HepG2 (cell line): ENCODE measurements around the gene MAN1B1. TPM values are rescaled to one million over a fixed set of nuclear protein-coding genes. Genes with fewer than 3 reads are reported as not detected.
A peak's percentile ranks its signal among the peaks of the same experiment; 100 is the strongest.

ENCODE experiments used
- AGO2 ChIP-seq: fragments of 200-400 bp; formaldehyde crosslinking; optimal IDR thresholded peaks from 2 replicates; pipeline ENCODE3; 2017; ENCODE audit warnings: mild to moderate bottlenecking, low read depth, low read length, moderate library complexity
- ELK4 ChIP-seq: sonication (generic); formaldehyde crosslinking; IDR thresholded peaks from 2 replicates; pipeline ENCODE4 v1.9.0; 2021; ENCODE audit warnings: missing genetic modification reagents, borderline replicate concordance
- GATA4 ChIP-seq: sonication (generic); IDR thresholded peaks from 2 replicates; pipeline ENCODE4 v1.6.1; 2016; ENCODE audit warnings: antibody characterized with exemption, low read depth, borderline replicate concordance
- HES4 ChIP-seq: sonication (generic); formaldehyde crosslinking; IDR thresholded peaks from 2 replicates; pipeline ENCODE4 v1.9.0; 2021; ENCODE audit warnings: mild to moderate bottlenecking, missing genetic modification reagents, borderline replicate concordance
- HIC2 ChIP-seq: sonication (generic); formaldehyde crosslinking; IDR thresholded peaks from 2 replicates; pipeline ENCODE4 v1.9.0; 2022; ENCODE audit warnings: low read depth, missing genetic modification reagents
- KDM5B ChIP-seq: sonication (generic); formaldehyde crosslinking; IDR thresholded peaks from 2 replicates; pipeline ENCODE4 v1.4.0; 2020; ENCODE audit warnings: missing genetic modification reagents, mild to moderate bottlenecking, borderline replicate concordance
- KLF9 ChIP-seq: IDR thresholded peaks from 2 replicates; pipeline ENCODE4 v1.6.1; 2016; ENCODE audit warnings: low read depth
- NBN ChIP-seq: fragments of 450-650 bp; conservative IDR thresholded peaks from 2 replicates; pipeline ENCODE4 v1.6.1; 2017
- SP2 ChIP-seq: sonication (generic); formaldehyde crosslinking; IDR thresholded peaks from 2 replicates; pipeline ENCODE4 v1.5.1; 2020; ENCODE audit warnings: mild to moderate bottlenecking, missing genetic modification reagents
- TCF7L2 ChIP-seq: IDR thresholded peaks from 2 replicates; pipeline ENCODE4 v1.6.1; 2011; ENCODE audit warnings: mild to moderate bottlenecking, low read depth, low read length, moderate library complexity
- TEF ChIP-seq: sonication (generic); formaldehyde crosslinking; IDR thresholded peaks from 2 replicates; pipeline ENCODE4 v1.5.0; 2020; ENCODE audit warnings: missing genetic modification reagents
- ZBTB44 ChIP-seq: sonication (generic); formaldehyde crosslinking; IDR thresholded peaks from 2 replicates; pipeline ENCODE4 v1.4.0; 2020; ENCODE audit warnings: missing genetic modification reagents
- ZNF343 ChIP-seq: sonication (generic); formaldehyde crosslinking; IDR thresholded peaks from 2 replicates; pipeline ENCODE4 v1.4.0; 2020; ENCODE audit warnings: mild to moderate bottlenecking, missing genetic modification reagents
- ZNF501 ChIP-seq: sonication (generic); formaldehyde crosslinking; IDR thresholded peaks from 2 replicates; pipeline ENCODE4 v1.5.1; 2020; ENCODE audit warnings: mild to moderate bottlenecking, moderate library complexity, missing genetic modification reagents
- ZNF687 ChIP-seq: sonication (generic); formaldehyde crosslinking; IDR thresholded peaks from 2 replicates; pipeline ENCODE4 v1.5.1; 2020; ENCODE audit warnings: mild to moderate bottlenecking, missing genetic modification reagents, moderate library complexity
- ZNF691 ChIP-seq: sonication (generic); formaldehyde crosslinking; IDR thresholded peaks from 2 replicates; pipeline ENCODE4 v1.4.0; 2020; ENCODE audit warnings: missing genetic modification reagents, low read depth, mild to moderate bottlenecking, borderline replicate concordance
- ZNF720 ChIP-seq: sonication (generic); formaldehyde crosslinking; IDR thresholded peaks from 2 replicates; pipeline ENCODE4 v1.4.0; 2020; ENCODE audit warnings: missing genetic modification reagents
- polyA plus RNA-seq, 8 experiments: library from polyadenylated mRNA; depleted of rRNA in 3 of 8; stranded (reverse) in 7 of 8; unstranded in 1 of 8; fragments of >200 nt; fragmentation: Illumina TruSeq in 4 of 8; extraction: Trizol in 4 of 8; gene quantifications; 2 replicates each; pipeline versions ENCODE4 v1.2.1 to v1.2.3, GENCODE V29; 2011 to 2016; ENCODE audit warnings: low read depth in 4 of 8, missing spikeins in 1 of 8, mixed read lengths in 1 of 8; ENCODE audit not compliant: insufficient read depth in 1 of 8
- total RNA-seq, 5 experiments: library from RNA; depleted of rRNA; stranded (reverse); fragments of >200 nt; fragmentation: Illumina TruSeq; extraction: Trizol; gene quantifications; 2 replicates each; pipeline ENCODE4 v1.2.3, GENCODE V29; 2016; ENCODE audit warnings: low read depth in 1 of 5

MAN1B1 gene
- total and polyA plus RNA-seq, 2 of the 13 experiments (the other 11 are each of a cell fraction or from before 2014, with no cell fraction given): 48.9 to 59.5 TPM

GRCh38 chr9:137070201-137070905 lies 16.4 kb upstream of the MAN1B1 start, which contains the start of gene SAPCD2 (continued):
- TF ChIP-seq GATA4 (no peak), KDM5B (peak; percentile 23; the same call in 1 of the 2 replicates), ZNF687 (CRISPR knock-in tag) (peak; percentile 79), HES4 (CRISPR knock-in tag) (no peak; the same call in 1 of the 2 replicates), HIC2 (CRISPR knock-in tag) (no peak), ZNF691 (CRISPR knock-in tag) (no peak), ZBTB44 (CRISPR knock-in tag) (no peak), TEF (CRISPR knock-in tag) (no peak), TCF7L2 (no peak), ELK4 (no peak), AGO2 (no peak), ZNF343 (CRISPR knock-in tag) (no peak), NBN (no peak), KLF9 (CRISPR knock-in tag) (no peak), ZNF501 (CRISPR knock-in tag) (peak; percentile 76), ZNF720 (CRISPR knock-in tag) (no peak), SP2 (CRISPR knock-in tag) (peak; percentile 54; the same call in 1 of the 2 replicates)
